ENCODE results near the gene ACTBL2. TPM values are rescaled to one million over a fixed set of nuclear protein-coding genes. Genes with fewer than 3 reads are reported as not detected.

Gene ACTBL2
- total and polyA plus RNA-seq, 4 donors, result not detected

DNA sequence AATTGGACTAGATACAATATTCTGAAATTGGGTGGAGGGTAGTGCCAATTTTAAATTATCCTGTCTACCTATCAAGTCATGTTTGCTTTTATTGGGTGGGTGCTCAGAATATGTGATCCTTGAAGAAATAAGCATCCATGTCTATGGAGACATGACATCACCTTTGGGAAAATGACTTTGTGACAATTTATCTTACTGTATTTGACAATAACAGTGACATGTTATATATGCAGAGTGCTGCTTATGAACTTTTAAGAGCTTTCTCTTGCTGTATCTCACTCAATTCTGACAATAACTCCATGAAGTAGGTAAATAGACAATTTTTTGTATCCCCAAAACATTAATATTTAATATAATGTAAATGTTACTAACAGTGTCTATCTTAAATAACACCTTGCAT is 15.1 kb upstream of the ACTBL2 start:
- Histone ChIP-seq H3K27me3 (ENCODE audit: control insufficient read depth in 4 of 4, insufficient read depth in 4 of 4, low read length in 3 of 4) (no peaks in the 10 kb centered on the region), H3K36me3 (ENCODE audit: control insufficient read depth in 4 of 4, insufficient read depth in 3 of 4, low read depth in 1 of 4, low read length in 3 of 4) (no peaks in the 10 kb centered on the region), H3K27ac (ENCODE audit: low read depth in 1 of 2, low read length in 2 of 2) (no peak overlapping the region), H3K9ac (ENCODE audit: low read depth in 1 of 2, low read length in 2 of 2) (no peak overlapping the region), H3K4me1 (ENCODE audit: control insufficient read depth in 4 of 4, insufficient read depth in 4 of 4, low read length in 3 of 4) (peaks cover 0 to 11% (median 4%) of the 10 kb centered on the region in 4 donors), H3K9me3 (ENCODE audit: control insufficient read depth in 4 of 4, low read length in 3 of 4) (no peaks in the 10 kb centered on the region), H3K4me3 (ENCODE audit: low read depth in 1 of 3, low read length in 3 of 3) (no peak overlapping the region)
- no peak for DNase-seq (ENCODE audit: low spot score)
- TF ChIP-seq FOXA1 (IDR thresholded peaks at IDR 0.05) (no peak), SP1 (IDR thresholded peaks at IDR 0.05) (no peak), TAF1 (conservative IDR thresholded peaks at IDR 0.05) (no peak), YY1 (IDR thresholded peaks at IDR 0.05) (no peak), NR2F2 (IDR thresholded peaks at IDR 0.05) (no peak), JUND (IDR thresholded peaks at IDR 0.05) (no peak), HNF4G (IDR thresholded peaks at IDR 0.05) (no peak), HNF4A (conservative IDR thresholded peaks at IDR 0.05) (no peak), RAD21 (IDR thresholded peaks at IDR 0.05) (no peak), RXRA (IDR thresholded peaks at IDR 0.05) (no peak), GABPA (IDR thresholded peaks at IDR 0.05 in 1 of 2, conservative IDR thresholded peaks at IDR 0.05 in 1 of 2) (no peak), FOXA2 (IDR thresholded peaks at IDR 0.05) (no peak), EGR1 (IDR thresholded peaks at IDR 0.05; ENCODE audit: low read depth in 2 of 2) (no peak)
- TF ChIP-seq, protein P1, sequence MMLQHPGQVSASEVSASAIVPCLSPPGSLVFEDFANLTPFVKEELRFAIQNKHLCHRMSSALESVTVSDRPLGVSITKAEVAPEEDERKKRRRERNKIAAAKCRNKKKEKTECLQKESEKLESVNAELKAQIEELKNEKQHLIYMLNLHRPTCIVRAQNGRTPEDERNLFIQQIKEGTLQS (IDR thresholded peaks at IDR 0.05), result no peak
- TF ChIP-seq, protein P2, sequence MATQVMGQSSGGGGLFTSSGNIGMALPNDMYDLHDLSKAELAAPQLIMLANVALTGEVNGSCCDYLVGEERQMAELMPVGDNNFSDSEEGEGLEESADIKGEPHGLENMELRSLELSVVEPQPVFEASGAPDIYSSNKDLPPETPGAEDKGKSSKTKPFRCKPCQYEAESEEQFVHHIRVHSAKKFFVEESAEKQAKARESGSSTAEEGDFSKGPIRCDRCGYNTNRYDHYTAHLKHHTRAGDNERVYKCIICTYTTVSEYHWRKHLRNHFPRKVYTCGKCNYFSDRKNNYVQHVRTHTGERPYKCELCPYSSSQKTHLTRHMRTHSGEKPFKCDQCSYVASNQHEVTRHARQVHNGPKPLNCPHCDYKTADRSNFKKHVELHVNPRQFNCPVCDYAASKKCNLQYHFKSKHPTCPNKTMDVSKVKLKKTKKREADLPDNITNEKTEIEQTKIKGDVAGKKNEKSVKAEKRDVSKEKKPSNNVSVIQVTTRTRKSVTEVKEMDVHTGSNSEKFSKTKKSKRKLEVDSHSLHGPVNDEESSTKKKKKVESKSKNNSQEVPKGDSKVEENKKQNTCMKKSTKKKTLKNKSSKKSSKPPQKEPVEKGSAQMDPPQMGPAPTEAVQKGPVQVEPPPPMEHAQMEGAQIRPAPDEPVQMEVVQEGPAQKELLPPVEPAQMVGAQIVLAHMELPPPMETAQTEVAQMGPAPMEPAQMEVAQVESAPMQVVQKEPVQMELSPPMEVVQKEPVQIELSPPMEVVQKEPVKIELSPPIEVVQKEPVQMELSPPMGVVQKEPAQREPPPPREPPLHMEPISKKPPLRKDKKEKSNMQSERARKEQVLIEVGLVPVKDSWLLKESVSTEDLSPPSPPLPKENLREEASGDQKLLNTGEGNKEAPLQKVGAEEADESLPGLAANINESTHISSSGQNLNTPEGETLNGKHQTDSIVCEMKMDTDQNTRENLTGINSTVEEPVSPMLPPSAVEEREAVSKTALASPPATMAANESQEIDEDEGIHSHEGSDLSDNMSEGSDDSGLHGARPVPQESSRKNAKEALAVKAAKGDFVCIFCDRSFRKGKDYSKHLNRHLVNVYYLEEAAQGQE (IDR thresholded peaks at IDR 0.05), result no peak
- TF ChIP-seq, protein P3, sequence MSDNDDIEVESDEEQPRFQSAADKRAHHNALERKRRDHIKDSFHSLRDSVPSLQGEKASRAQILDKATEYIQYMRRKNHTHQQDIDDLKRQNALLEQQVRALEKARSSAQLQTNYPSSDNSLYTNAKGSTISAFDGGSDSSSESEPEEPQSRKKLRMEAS (IDR thresholded peaks at IDR 0.05), result no peak
- TF ChIP-seq, protein P4, sequence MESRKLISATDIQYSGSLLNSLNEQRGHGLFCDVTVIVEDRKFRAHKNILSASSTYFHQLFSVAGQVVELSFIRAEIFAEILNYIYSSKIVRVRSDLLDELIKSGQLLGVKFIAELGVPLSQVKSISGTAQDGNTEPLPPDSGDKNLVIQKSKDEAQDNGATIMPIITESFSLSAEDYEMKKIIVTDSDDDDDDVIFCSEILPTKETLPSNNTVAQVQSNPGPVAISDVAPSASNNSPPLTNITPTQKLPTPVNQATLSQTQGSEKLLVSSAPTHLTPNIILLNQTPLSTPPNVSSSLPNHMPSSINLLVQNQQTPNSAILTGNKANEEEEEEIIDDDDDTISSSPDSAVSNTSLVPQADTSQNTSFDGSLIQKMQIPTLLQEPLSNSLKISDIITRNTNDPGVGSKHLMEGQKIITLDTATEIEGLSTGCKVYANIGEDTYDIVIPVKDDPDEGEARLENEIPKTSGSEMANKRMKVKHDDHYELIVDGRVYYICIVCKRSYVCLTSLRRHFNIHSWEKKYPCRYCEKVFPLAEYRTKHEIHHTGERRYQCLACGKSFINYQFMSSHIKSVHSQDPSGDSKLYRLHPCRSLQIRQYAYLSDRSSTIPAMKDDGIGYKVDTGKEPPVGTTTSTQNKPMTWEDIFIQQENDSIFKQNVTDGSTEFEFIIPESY (IDR thresholded peaks at IDR 0.05), result no peak
- TF ChIP-seq, protein P5, sequence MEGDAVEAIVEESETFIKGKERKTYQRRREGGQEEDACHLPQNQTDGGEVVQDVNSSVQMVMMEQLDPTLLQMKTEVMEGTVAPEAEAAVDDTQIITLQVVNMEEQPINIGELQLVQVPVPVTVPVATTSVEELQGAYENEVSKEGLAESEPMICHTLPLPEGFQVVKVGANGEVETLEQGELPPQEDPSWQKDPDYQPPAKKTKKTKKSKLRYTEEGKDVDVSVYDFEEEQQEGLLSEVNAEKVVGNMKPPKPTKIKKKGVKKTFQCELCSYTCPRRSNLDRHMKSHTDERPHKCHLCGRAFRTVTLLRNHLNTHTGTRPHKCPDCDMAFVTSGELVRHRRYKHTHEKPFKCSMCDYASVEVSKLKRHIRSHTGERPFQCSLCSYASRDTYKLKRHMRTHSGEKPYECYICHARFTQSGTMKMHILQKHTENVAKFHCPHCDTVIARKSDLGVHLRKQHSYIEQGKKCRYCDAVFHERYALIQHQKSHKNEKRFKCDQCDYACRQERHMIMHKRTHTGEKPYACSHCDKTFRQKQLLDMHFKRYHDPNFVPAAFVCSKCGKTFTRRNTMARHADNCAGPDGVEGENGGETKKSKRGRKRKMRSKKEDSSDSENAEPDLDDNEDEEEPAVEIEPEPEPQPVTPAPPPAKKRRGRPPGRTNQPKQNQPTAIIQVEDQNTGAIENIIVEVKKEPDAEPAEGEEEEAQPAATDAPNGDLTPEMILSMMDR (IDR thresholded peaks at IDR 0.05; ENCODE audit: low read depth, low read length, missing input control), result no peak

Data from liver (tissue), 9 donors.